ENCODE results near the gene PDE1A.

DNA sequence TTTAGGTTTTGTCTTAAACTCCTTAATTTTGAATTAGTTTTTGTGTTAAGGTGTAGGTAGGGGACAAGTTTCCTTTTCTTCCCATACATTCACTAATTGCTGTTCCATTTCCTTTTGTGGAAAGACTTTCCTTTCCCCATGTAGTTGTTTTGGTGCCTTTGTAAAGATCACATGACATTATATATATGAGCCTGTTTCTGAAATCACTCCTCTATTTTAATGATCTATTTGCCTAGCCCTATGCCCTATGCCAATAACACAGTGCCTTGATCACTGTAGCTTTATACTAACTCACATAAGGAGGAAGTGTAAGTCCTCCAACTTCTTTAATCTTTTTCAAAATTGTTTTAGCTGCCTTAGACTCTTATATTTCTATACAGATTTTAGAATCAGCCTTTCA lies 229.3 kb downstream of the PDE1A start:
- no peak for TF ChIP-seq CTCF (IDR thresholded peaks at IDR 0.05 in 4 of 5, conservative IDR thresholded peaks at IDR 0.05 in 1 of 5)
- TF ChIP-seq POLR2A (IDR thresholded peaks at IDR 0.05) = no peak
